Right renal cortex interstitium (tissue), 3 donors: ENCODE data around the gene PGBD1. TPM values are rescaled to one million over a fixed set of nuclear protein-coding genes. Genes with fewer than 3 reads are reported as not detected.
"Not testable (repeated sequence)": the region's sequence is repeated elsewhere in the genome, so short reads cannot be mapped to it uniquely, and the experiment has no call there.

ENCODE experiments used
- DNase-seq, 3 donors: peaks; one replicate each; pipeline ENCODE4 v3.0.0-alpha.2; 2013; ENCODE audit warnings: low read depth in 3 of 3, low spot score in 2 of 3
- polyA plus RNA-seq, 3 donors: library from polyadenylated mRNA; unstranded; fragments of 120-200 nt; gene quantifications; one replicate each; pipeline ENCODE4 v1.2.1, GENCODE V29; 2013; ENCODE audit not compliant: insufficient read length in 3 of 3

Gene PGBD1
- polyA plus RNA-seq, 3 donors = 9.6 to 10.5 (median 9.8) TPM

GRCh38 chr6:28267695-28268059 is 13.7 kb upstream of the PGBD1 start:
- DNase-seq = no peak

- no peak for DNase-seq
These were observed 11.9 kb upstream of the PGBD1 start for GRCh38 chr6:28269492-28269891.

- no peak for DNase-seq
These were observed 6.5 kb upstream of the PGBD1 start for GRCh38 chr6:28274888-28275287.

- no peak for DNase-seq
These were observed 3.6 kb upstream of the PGBD1 start for GRCh38 chr6:28277746-28278145.

- DNase-seq = no peak
These were observed 631 bp upstream of the PGBD1 start for GRCh38 chr6:28280595-28281287.

GRCh38 chr6:28282926-28283325 is 1.6 kb downstream of the PGBD1 start:
- no peak for DNase-seq

- no peak for DNase-seq
These were observed 10.2 kb downstream of the PGBD1 start for GRCh38 chr6:28291573-28291972.

GRCh38 chr6:28295326-28295725 is 14.0 kb downstream of the PGBD1 start:
- DNase-seq = no peak

GRCh38 chr6:28296520-28297060 is 15.2 kb downstream of the PGBD1 start:
- no peak for DNase-seq

- no peak for DNase-seq
These were observed 22.2 kb downstream of the PGBD1 start for GRCh38 chr6:28303570-28303969.

GRCh38 chr6:28306363-28306762 is 25.0 kb downstream of the PGBD1 start:
- DNase-seq = not testable (repeated sequence)

- no peak for DNase-seq
These were observed 29.9 kb downstream of the PGBD1 start for GRCh38 chr6:28311139-28311823.

- no peak for DNase-seq
These were observed 31.6 kb downstream of the PGBD1 start for GRCh38 chr6:28312939-28313338.

- DNase-seq = no peak
These were observed 34.3 kb downstream of the PGBD1 start for GRCh38 chr6:28315628-28316027.

- not testable (repeated sequence) for DNase-seq
These were observed 36.5 kb downstream of the PGBD1 start for GRCh38 chr6:28317866-28318265.

- no peak for DNase-seq
These were observed 41.3 kb downstream of the PGBD1 start for GRCh38 chr6:28322661-28323060.

- DNase-seq = no peak
These were observed 42.5 kb downstream of the PGBD1 start for GRCh38 chr6:28323813-28324424.

GRCh38 chr6:28326371-28326948 is 45.1 kb downstream of the PGBD1 start:
- DNase-seq = no peak

- DNase-seq = no peak
These were observed 48.7 kb downstream of the PGBD1 start for GRCh38 chr6:28330041-28330440.

GRCh38 chr6:28333047-28333446 is 51.7 kb downstream of the PGBD1 start:
- no peak for DNase-seq

GRCh38 chr6:28333599-28334018 is 52.2 kb downstream of the PGBD1 start:
- DNase-seq = no peak
